GM19467 (cell line): ENCODE results near the gene FAAP100.

Experiments
- ATAC-seq: cut with Tn5 transposase; IDR thresholded peaks from one replicate; pipeline ENCODE4 v1.9.1; 2021; ENCODE audit warnings: mild to moderate bottlenecking, moderate library complexity; ENCODE audit not compliant: unreplicated experiment

FAAP100 gene

GRCh38 chr17:81577278-81578000 is 25.3 kb upstream of the FAAP100 start:
- ATAC-seq, result no peak

- ATAC-seq, result no peak
Measured at GRCh38 chr17:81576621-81577277, 24.6 kb upstream of the FAAP100 start.

- no peak for ATAC-seq
Measured at GRCh38 chr17:81575836-81576235, 23.7 kb upstream of the FAAP100 start.

GRCh38 chr17:81574643-81574956 is 22.4 kb upstream of the FAAP100 start:
- no peak for ATAC-seq

GRCh38 chr17:81573794-81574642 is 21.9 kb upstream of the FAAP100 start:
- no peak for ATAC-seq

- ATAC-seq, result no peak
Measured at GRCh38 chr17:81572563-81573168, 20.5 kb upstream of the FAAP100 start.

GRCh38 chr17:81570964-81571363 is 18.8 kb upstream of the FAAP100 start:
- no peak for ATAC-seq

GRCh38 chr17:81569986-81570514 is 17.9 kb upstream of the FAAP100 start:
- ATAC-seq, result no peak

GRCh38 chr17:81568416-81568815 is 16.3 kb upstream of the FAAP100 start:
- ATAC-seq, result no peak

- ATAC-seq, result no peak
Measured at GRCh38 chr17:81567191-81567590, 15.0 kb upstream of the FAAP100 start.

GRCh38 chr17:81566461-81567126 is 14.4 kb upstream of the FAAP100 start:
- no peak for ATAC-seq

GRCh38 chr17:81565231-81565630 is 13.1 kb upstream of the FAAP100 start:
- no peak for ATAC-seq

- no peak for ATAC-seq
Measured at GRCh38 chr17:81564778-81565177, 12.6 kb upstream of the FAAP100 start.

GRCh38 chr17:81563861-81564586 is 11.9 kb upstream of the FAAP100 start:
- no peak for ATAC-seq

- no peak for ATAC-seq
Measured at GRCh38 chr17:81561494-81561885, 9.3 kb upstream of the FAAP100 start.

- no peak for ATAC-seq
Measured at GRCh38 chr17:81558941-81559806, 7.0 kb upstream of the FAAP100 start.

- no peak for ATAC-seq
Measured at GRCh38 chr17:81558115-81558468, 5.9 kb upstream of the FAAP100 start.

GRCh38 chr17:81557276-81558114 is 5.3 kb upstream of the FAAP100 start:
- no peak for ATAC-seq
